ENCODE measurements around the gene TAT. TPM values are rescaled to one million over a fixed set of nuclear protein-coding genes. Genes with fewer than 3 reads are reported as not detected.

TAT gene
- total and polyA plus RNA-seq, 10 of the 15 experiments (the other 5 are each of a cell fraction or from before 2014, with no cell fraction given): 0.01 to 0.44 (median 0.09) TPM; not detected in 4

GRCh38 chr16:71557299-71557698 lies 19.6 kb downstream of the TAT start (continued):
- TF ChIP-seq, protein P1, sequence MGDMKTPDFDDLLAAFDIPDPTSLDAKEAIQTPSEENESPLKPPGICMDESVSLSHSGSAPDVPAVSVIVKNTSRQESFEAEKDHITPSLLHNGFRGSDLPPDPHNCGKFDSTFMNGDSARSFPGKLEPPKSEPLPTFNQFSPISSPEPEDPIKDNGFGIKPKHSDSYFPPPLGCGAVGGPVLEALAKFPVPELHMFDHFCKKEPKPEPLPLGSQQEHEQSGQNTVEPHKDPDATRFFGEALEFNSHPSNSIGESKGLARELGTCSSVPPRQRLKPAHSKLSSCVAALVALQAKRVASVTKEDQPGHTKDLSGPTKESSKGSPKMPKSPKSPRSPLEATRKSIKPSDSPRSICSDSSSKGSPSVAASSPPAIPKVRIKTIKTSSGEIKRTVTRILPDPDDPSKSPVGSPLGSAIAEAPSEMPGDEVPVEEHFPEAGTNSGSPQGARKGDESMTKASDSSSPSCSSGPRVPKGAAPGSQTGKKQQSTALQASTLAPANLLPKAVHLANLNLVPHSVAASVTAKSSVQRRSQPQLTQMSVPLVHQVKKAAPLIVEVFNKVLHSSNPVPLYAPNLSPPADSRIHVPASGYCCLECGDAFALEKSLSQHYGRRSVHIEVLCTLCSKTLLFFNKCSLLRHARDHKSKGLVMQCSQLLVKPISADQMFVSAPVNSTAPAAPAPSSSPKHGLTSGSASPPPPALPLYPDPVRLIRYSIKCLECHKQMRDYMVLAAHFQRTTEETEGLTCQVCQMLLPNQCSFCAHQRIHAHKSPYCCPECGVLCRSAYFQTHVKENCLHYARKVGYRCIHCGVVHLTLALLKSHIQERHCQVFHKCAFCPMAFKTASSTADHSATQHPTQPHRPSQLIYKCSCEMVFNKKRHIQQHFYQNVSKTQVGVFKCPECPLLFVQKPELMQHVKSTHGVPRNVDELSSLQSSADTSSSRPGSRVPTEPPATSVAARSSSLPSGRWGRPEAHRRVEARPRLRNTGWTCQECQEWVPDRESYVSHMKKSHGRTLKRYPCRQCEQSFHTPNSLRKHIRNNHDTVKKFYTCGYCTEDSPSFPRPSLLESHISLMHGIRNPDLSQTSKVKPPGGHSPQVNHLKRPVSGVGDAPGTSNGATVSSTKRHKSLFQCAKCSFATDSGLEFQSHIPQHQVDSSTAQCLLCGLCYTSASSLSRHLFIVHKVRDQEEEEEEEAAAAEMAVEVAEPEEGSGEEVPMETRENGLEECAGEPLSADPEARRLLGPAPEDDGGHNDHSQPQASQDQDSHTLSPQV (IDR thresholded peaks at IDR 0.05): no peak
- no peak for TF ChIP-seq PML (IDR thresholded peaks at IDR 0.05; ENCODE audit: low read length)
- TF ChIP-seq, protein P2, sequence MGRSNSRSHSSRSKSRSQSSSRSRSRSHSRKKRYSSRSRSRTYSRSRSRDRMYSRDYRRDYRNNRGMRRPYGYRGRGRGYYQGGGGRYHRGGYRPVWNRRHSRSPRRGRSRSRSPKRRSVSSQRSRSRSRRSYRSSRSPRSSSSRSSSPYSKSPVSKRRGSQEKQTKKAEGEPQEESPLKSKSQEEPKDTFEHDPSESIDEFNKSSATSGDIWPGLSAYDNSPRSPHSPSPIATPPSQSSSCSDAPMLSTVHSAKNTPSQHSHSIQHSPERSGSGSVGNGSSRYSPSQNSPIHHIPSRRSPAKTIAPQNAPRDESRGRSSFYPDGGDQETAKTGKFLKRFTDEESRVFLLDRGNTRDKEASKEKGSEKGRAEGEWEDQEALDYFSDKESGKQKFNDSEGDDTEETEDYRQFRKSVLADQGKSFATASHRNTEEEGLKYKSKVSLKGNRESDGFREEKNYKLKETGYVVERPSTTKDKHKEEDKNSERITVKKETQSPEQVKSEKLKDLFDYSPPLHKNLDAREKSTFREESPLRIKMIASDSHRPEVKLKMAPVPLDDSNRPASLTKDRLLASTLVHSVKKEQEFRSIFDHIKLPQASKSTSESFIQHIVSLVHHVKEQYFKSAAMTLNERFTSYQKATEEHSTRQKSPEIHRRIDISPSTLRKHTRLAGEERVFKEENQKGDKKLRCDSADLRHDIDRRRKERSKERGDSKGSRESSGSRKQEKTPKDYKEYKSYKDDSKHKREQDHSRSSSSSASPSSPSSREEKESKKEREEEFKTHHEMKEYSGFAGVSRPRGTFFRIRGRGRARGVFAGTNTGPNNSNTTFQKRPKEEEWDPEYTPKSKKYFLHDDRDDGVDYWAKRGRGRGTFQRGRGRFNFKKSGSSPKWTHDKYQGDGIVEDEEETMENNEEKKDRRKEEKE (IDR thresholded peaks at IDR 0.05): no peak

GRCh38 chr16:71555230-71555891 lies 21.5 kb downstream of the TAT start:
- Histone ChIP-seq H3K9ac (ENCODE audit: control insufficient read depth, insufficient read depth, low read length) (no peak overlapping the region), H3K4me2 (ENCODE audit: control insufficient read depth, insufficient read depth) (no peak overlapping the region), H3K9me3 (replicated peaks; ENCODE audit: control insufficient read depth, insufficient read depth, low read length) (no peaks in the 10 kb centered on the region), H3K4me1 (ENCODE audit: control insufficient read depth, insufficient read depth, low read length) (no peaks in the 10 kb centered on the region), H3K36me3 (ENCODE audit: control insufficient read depth in 2 of 2, insufficient read depth in 2 of 2, low read length in 1 of 2) (no peaks in the 10 kb centered on the region), H3K4me3 (no peak overlapping the region), H2AFZ (ENCODE audit: control insufficient read depth, low read depth, low read length) (no peak overlapping the region), H3K27ac (ENCODE audit: control insufficient read depth, insufficient read depth) (no peak overlapping the region), H3K27me3 (replicated peaks in 1 of 2; ENCODE audit: control insufficient read depth in 2 of 2, insufficient read depth in 2 of 2, low read length in 1 of 2) (no peaks in the 10 kb centered on the region), H4K20me1 (ENCODE audit: control insufficient read depth, insufficient read depth) (no peaks in the 10 kb centered on the region), H3K79me2 (ENCODE audit: control insufficient read depth, insufficient read depth, low read length) (no peaks in the 10 kb centered on the region)
- no peak for FAIRE-seq
- ChIA-PET CTCF (interaction anchor here (0.8 to 3.6 kb wide), 3 partner anchors 10 to 56 kb away, joined by 3 to 11 read pairs (median 6); no protein-coding TSS in a partner anchor), RAD21 (ENCODE audit: unreplicated experiment) (no interaction called here), POLR2A (no interaction called here), SMC1A (ENCODE audit: uncharacterized antibody, unreplicated experiment) (interaction anchor here (0.9 to 1.4 kb wide), 3 partner anchors 9 to 55 kb away, joined by 3 read pairs; no protein-coding TSS in a partner anchor)
- DNase-seq (ENCODE audit: low read depth, low spot score): no peak
- in situ Hi-C loops (cut with MboI) (no loop called here), intact Hi-C loops (cut with micrococcal nuclease; ENCODE audit: unreplicated experiment) (no loop called here)
- no peak for ATAC-seq
- BruUV-seq (replicated peaks): no TSS peak
- TF ChIP-seq SIN3A (IDR thresholded peaks at IDR 0.05; ENCODE audit: low read depth, low read length) (no peak), HCFC1 (IDR thresholded peaks at IDR 0.05; ENCODE audit: low read length) (no peak), ETV6 (conservative IDR thresholded peaks at IDR 0.05 in 1 of 2, IDR thresholded peaks at IDR 0.05 in 1 of 2; ENCODE audit: borderline replicate concordance in 1 of 2, low read depth in 1 of 2) (no peak), RUNX3 (IDR thresholded peaks at IDR 0.05; ENCODE audit: low read length) (no peak), NFXL1 (IDR thresholded peaks at IDR 0.05; ENCODE audit: borderline replicate concordance) (no peak), CHD4 (IDR thresholded peaks at IDR 0.05) (no peak), CBX5 (IDR thresholded peaks at IDR 0.05; ENCODE audit: low read depth) (no peak), SUZ12 (IDR thresholded peaks at IDR 0.05; ENCODE audit: unreplicated experiment) (no peak)
- 90% methylated on average over 1 of the region's 1 CpG for WGBS (ENCODE audit: insufficient coverage, insufficient replicate concordance, low lambda C conversion rate, missing lambda C conversion rate)
